Stomach (tissue), 4 donors: ENCODE measurements around the gene SPATA22.

Experiments
- EP300 ChIP-seq: sonication (generic); formaldehyde crosslinking; IDR thresholded peaks from one replicate; pipeline ENCODE4 v1.6.1; 2017; ENCODE audit warnings: antibody characterized with exemption
- POLR2A ChIP-seq, 4 donors: fragments of 450-650 bp; IDR thresholded peaks; one replicate each; pipeline ENCODE4 v1.6.1; 2016; ENCODE audit warnings: antibody characterized with exemption in 4 of 4, control low read depth in 2 of 4, mild to moderate bottlenecking in 1 of 4, moderate library complexity in 1 of 4
- POLR2AphosphoS5 ChIP-seq, 3 donors: sonication (generic); formaldehyde crosslinking; IDR thresholded peaks; one replicate each; pipeline ENCODE4 v1.6.1; 2016; ENCODE audit warnings: antibody characterized with exemption in 3 of 3
- TF ChIP-seq, protein P1 (sequence below), 7 experiments: fragments of 450-650 bp in 4 of 7; fragments of 200-600 bp in 3 of 7; sonication (generic) in 3 of 7; IDR thresholded peaks; one replicate each; pipeline ENCODE4 v1.5.1; 2016 to 2019; ENCODE audit warnings: antibody characterized with exemption in 7 of 7, control low read depth in 2 of 7, mild to moderate bottlenecking in 1 of 7

GRCh38 chr17:3479988-3480387 lies 8.4 kb upstream of the SPATA22 start:
- TF ChIP-seq POLR2AphosphoS5 (IDR thresholded peaks at IDR 0.05) (no peak), POLR2A (IDR thresholded peaks at IDR 0.05) (no peak), EP300 (no peak)
- TF ChIP-seq, protein P1, sequence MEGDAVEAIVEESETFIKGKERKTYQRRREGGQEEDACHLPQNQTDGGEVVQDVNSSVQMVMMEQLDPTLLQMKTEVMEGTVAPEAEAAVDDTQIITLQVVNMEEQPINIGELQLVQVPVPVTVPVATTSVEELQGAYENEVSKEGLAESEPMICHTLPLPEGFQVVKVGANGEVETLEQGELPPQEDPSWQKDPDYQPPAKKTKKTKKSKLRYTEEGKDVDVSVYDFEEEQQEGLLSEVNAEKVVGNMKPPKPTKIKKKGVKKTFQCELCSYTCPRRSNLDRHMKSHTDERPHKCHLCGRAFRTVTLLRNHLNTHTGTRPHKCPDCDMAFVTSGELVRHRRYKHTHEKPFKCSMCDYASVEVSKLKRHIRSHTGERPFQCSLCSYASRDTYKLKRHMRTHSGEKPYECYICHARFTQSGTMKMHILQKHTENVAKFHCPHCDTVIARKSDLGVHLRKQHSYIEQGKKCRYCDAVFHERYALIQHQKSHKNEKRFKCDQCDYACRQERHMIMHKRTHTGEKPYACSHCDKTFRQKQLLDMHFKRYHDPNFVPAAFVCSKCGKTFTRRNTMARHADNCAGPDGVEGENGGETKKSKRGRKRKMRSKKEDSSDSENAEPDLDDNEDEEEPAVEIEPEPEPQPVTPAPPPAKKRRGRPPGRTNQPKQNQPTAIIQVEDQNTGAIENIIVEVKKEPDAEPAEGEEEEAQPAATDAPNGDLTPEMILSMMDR (IDR thresholded peaks at IDR 0.05) = no peak
